Measurements from ENCODE around the gene AQP7. TPM values are rescaled to one million over a fixed set of nuclear protein-coding genes. Genes with fewer than 3 reads are reported as not detected.

The AQP7 gene
- total and polyA plus RNA-seq, 2 donors (not counting 1 experiment from before 2014, with no cell fraction given): not detected

DNA sequence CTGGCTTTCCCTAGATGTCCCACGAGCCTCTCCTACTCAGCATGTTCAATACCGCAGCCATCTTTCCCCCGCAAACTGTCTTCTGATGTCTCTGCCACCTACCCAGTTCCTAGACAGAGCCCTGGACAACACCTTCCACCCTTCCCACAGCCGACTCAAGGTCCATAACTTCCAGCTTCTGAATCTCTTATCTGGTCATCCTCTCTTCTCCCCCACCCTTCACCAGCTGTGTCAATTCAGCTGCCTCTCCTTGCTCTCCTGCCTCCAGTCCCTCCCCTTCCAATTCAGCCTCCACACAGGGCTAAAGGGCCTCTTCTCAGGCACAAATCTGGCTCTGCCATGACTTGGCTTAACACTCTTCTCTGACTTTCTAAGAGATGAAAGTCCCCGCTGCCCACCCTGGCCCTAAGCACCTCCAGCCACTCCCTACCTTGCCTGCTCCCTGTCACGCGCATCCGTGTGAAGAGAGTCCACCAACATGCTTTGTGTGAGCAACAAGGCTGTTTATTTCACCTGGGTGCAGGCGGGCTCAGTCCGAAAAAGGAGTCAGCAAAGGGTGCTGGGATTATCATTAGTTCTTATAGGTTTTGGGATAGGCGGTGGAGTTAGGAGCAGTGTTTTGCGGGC, 25.2 kb downstream of the AQP7 start:
- DNase-seq: no peak
- Histone ChIP-seq H3K36me3 (replicated peaks in 1 of 2; ENCODE audit: control extremely low read depth in 1 of 2, control insufficient read depth in 1 of 2, extremely low read depth in 1 of 2, insufficient read depth in 2 of 2, low read length in 1 of 2) (peaks cover 0 to 2% of the 10 kb centered on the region in 2 experiments), H3K4me2 (replicated peaks; ENCODE audit: low read depth, low read length, poor library complexity, severe bottlenecking) (no peak overlapping the region), H4K20me1 (ENCODE audit: control insufficient read depth, insufficient read depth, low read length, poor library complexity, severe bottlenecking) (no peaks in the 10 kb centered on the region), H3K79me2 (ENCODE audit: control insufficient read depth, insufficient read depth, low read length) (no peaks in the 10 kb centered on the region), H3K9ac (ENCODE audit: low read length) (no peak overlapping the region), H3K9me3 (ENCODE audit: control extremely low read depth in 1 of 3, control insufficient read depth in 2 of 3, insufficient read depth in 1 of 3, low read length in 2 of 3) (no peaks in the 10 kb centered on the region), H3K4me1 (ENCODE audit: control insufficient read depth in 2 of 2, insufficient read depth in 2 of 2, low read length in 2 of 2) (peaks cover 0 to 7% of the 10 kb centered on the region in 2 donors), H3K4me3 (ENCODE audit: control extremely low read depth in 1 of 5, extremely low read depth in 1 of 5, insufficient read depth in 1 of 5, low read depth in 2 of 5, low read length in 4 of 5) (no peak overlapping the region), H3K27ac (ENCODE audit: low read length in 2 of 2) (no peak overlapping the region), H2AFZ (ENCODE audit: insufficient read depth, low read depth, low read length, poor library complexity, severe bottlenecking) (no peak overlapping the region), H3K27me3 (replicated peaks in 1 of 4; ENCODE audit: control extremely low read depth in 1 of 4, control insufficient read depth in 3 of 4, insufficient read depth in 4 of 4, low read length in 3 of 4) (no peaks in the 10 kb centered on the region)
- ChIA-PET POLR2A (no interaction called here), CTCF (interaction anchor here (1.5 to 3.8 kb wide), 2 partner anchors 38 to 89 kb away, joined by 3 to 17 read pairs; no protein-coding TSS in a partner anchor)
- no peaks in the 10 kb centered on the region for H3K27me3 Mint-ChIP-seq
- no peaks in the 10 kb centered on the region for H3K9me3 Mint-ChIP-seq (ENCODE audit: insufficient read depth)
- TF ChIP-seq, protein P1, sequence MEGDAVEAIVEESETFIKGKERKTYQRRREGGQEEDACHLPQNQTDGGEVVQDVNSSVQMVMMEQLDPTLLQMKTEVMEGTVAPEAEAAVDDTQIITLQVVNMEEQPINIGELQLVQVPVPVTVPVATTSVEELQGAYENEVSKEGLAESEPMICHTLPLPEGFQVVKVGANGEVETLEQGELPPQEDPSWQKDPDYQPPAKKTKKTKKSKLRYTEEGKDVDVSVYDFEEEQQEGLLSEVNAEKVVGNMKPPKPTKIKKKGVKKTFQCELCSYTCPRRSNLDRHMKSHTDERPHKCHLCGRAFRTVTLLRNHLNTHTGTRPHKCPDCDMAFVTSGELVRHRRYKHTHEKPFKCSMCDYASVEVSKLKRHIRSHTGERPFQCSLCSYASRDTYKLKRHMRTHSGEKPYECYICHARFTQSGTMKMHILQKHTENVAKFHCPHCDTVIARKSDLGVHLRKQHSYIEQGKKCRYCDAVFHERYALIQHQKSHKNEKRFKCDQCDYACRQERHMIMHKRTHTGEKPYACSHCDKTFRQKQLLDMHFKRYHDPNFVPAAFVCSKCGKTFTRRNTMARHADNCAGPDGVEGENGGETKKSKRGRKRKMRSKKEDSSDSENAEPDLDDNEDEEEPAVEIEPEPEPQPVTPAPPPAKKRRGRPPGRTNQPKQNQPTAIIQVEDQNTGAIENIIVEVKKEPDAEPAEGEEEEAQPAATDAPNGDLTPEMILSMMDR (IDR thresholded peaks at IDR 0.05): no peak
- no peak for TF ChIP-seq EZH2 (IDR thresholded peaks at IDR 0.05; ENCODE audit: borderline replicate concordance, insufficient read depth, low read depth, low read length, poor library complexity, severe bottlenecking)
- 97% methylated on average over 10 of the region's 12 CpGs for WGBS (ENCODE audit: insufficient coverage)
- no peak overlapping the region for H3K27ac Mint-ChIP-seq
- H3K4me3 Mint-ChIP-seq: no peak overlapping the region
- peaks cover 5% of the 10 kb centered on the region for H3K4me1 Mint-ChIP-seq
- ATAC-seq (ENCODE audit: low read depth): no peak
- intact Hi-C loops (cut with micrococcal nuclease): no loop called here

DNA sequence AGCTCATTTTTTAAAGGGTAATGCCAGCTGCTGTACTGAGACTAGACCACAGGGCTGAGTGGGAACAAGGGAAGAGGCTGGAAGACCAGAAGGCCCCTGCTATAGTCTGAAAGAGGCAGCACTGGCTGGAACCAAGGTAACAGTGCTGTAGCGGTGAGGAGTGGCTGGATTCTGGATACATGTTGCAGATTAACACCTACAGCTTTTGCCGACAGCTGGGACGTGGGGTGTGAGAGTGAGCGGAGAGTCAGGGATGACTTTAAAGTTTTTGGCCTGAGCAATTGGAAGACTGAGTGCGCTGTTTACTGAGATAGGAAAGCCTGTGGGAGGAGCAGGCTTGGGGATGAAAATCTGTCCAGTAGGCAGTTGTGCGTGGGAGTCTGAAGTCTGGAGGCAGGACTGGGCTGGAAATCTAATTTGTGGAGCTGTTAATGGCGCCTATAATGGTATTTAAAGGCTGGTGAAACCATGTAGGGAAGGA, 26.5 kb downstream of the AQP7 start:
- WGBS (ENCODE audit: insufficient coverage): 98% methylated on average over 7 of the region's 7 CpGs
- Histone ChIP-seq H3K4me1 (ENCODE audit: control insufficient read depth in 2 of 2, insufficient read depth in 2 of 2, low read length in 2 of 2) (peaks cover 0 to 7% of the 10 kb centered on the region in 2 donors), H3K79me2 (ENCODE audit: control insufficient read depth, insufficient read depth, low read length) (no peaks in the 10 kb centered on the region), H4K20me1 (ENCODE audit: control insufficient read depth, insufficient read depth, low read length, poor library complexity, severe bottlenecking) (no peaks in the 10 kb centered on the region), H3K27me3 (replicated peaks in 1 of 4; ENCODE audit: control extremely low read depth in 1 of 4, control insufficient read depth in 3 of 4, insufficient read depth in 4 of 4, low read length in 3 of 4) (no peaks in the 10 kb centered on the region), H3K4me2 (replicated peaks; ENCODE audit: low read depth, low read length, poor library complexity, severe bottlenecking) (no peak overlapping the region), H2AFZ (ENCODE audit: insufficient read depth, low read depth, low read length, poor library complexity, severe bottlenecking) (no peak overlapping the region), H3K36me3 (replicated peaks in 1 of 2; ENCODE audit: control extremely low read depth in 1 of 2, control insufficient read depth in 1 of 2, extremely low read depth in 1 of 2, insufficient read depth in 2 of 2, low read length in 1 of 2) (peaks cover 0 to 10% of the 10 kb centered on the region in 2 experiments), H3K4me3 (ENCODE audit: control extremely low read depth in 1 of 5, extremely low read depth in 1 of 5, insufficient read depth in 1 of 5, low read depth in 2 of 5, low read length in 4 of 5) (no peak overlapping the region), H3K27ac (ENCODE audit: low read length in 2 of 2) (no peak overlapping the region), H3K9me3 (ENCODE audit: control extremely low read depth in 1 of 3, control insufficient read depth in 2 of 3, insufficient read depth in 1 of 3, low read length in 2 of 3) (no peaks in the 10 kb centered on the region), H3K9ac (ENCODE audit: low read length) (no peak overlapping the region)
- Mint-ChIP-seq H3K9me3 (ENCODE audit: insufficient read depth) (no peaks in the 10 kb centered on the region), H3K27ac (no peak overlapping the region), H3K27me3 (no peaks in the 10 kb centered on the region), H3K4me3 (no peak overlapping the region), H3K4me1 (peaks cover 5% of the 10 kb centered on the region)
- ATAC-seq (ENCODE audit: low read depth): no peak
- CTCF ChIA-PET: interaction anchor here (0.9 to 3.8 kb wide), 8 partner anchors 13 to 98 kb away, joined by 3 to 17 read pairs (median 4); partner anchors contain the start of gene NOL6
- POLR2A ChIA-PET: no interaction called here
- DNase-seq: no peak
- intact Hi-C loops (cut with micrococcal nuclease): no loop called here
- TF ChIP-seq, protein P1 (IDR thresholded peaks at IDR 0.05): no peak
- TF ChIP-seq EZH2 (IDR thresholded peaks at IDR 0.05; ENCODE audit: borderline replicate concordance, insufficient read depth, low read depth, low read length, poor library complexity, severe bottlenecking): no peak

All from B cell (primary cell).